NCI-H2081 (cell line): ENCODE data around the gene RADIL.

ENCODE experiments used
- DNase-seq, 2 experiments: peaks; one replicate each; lab custom pipeline; 2025; lab: John Stamatoyannopoulos, UW

Gene RADIL

GRCh38 chr7:4792537-4793126 is 90.9 kb downstream of the RADIL start:
- no peak for DNase-seq

- no peak for DNase-seq
Observed at GRCh38 chr7:4791738-4792536, 91.6 kb downstream of the RADIL start.

GRCh38 chr7:4791101-4791737 is 92.3 kb downstream of the RADIL start:
- DNase-seq: no peak

- no peak for DNase-seq
Observed at GRCh38 chr7:4790516-4790991, 93.0 kb downstream of the RADIL start.

GRCh38 chr7:4790078-4790465 is 93.4 kb downstream of the RADIL start:
- DNase-seq: no peak

- no peak for DNase-seq
Observed at GRCh38 chr7:4789194-4790077, 94.1 kb downstream of the RADIL start.

- no peak for DNase-seq
Observed at GRCh38 chr7:4788627-4789189, 94.8 kb downstream of the RADIL start.

GRCh38 chr7:4787947-4788626 is 95.4 kb downstream of the RADIL start:
- DNase-seq: no peak

- DNase-seq: no peak
Observed at GRCh38 chr7:4787541-4787940, 96.0 kb downstream of the RADIL start.

- no peak for DNase-seq
Observed at GRCh38 chr7:4786015-4786414, 97.5 kb downstream of the RADIL start.

- DNase-seq: no peak
Observed at GRCh38 chr7:4785371-4785770, 98.1 kb downstream of the RADIL start.

GRCh38 chr7:4784799-4785198 is 98.7 kb downstream of the RADIL start:
- DNase-seq: no peak

GRCh38 chr7:4783762-4784351 is 99.7 kb downstream of the RADIL start:
- no peak for DNase-seq

- no peak for DNase-seq
Observed at GRCh38 chr7:4783292-4783652, 100.2 kb downstream of the RADIL start.

- no peak for DNase-seq
Observed at GRCh38 chr7:4782333-4783291, 100.9 kb downstream of the RADIL start.

GRCh38 chr7:4781366-4782069 is 102.0 kb downstream of the RADIL start:
- DNase-seq: no peak

GRCh38 chr7:4779118-4779517 is 104.4 kb downstream of the RADIL start:
- no peak for DNase-seq

- DNase-seq: no peak
Observed at GRCh38 chr7:4775848-4776623, 107.5 kb downstream of the RADIL start.
